COLO668 (cell line): ENCODE measurements around the gene MTHFD1.
A peak's percentile ranks its signal among the peaks of the same experiment; 100 is the strongest.

Experiments
- DNase-seq: peaks from one replicate; lab custom pipeline; 2025; ENCODE audit not compliant: unreplicated experiment; lab: John Stamatoyannopoulos, UW

The MTHFD1 gene

DNA sequence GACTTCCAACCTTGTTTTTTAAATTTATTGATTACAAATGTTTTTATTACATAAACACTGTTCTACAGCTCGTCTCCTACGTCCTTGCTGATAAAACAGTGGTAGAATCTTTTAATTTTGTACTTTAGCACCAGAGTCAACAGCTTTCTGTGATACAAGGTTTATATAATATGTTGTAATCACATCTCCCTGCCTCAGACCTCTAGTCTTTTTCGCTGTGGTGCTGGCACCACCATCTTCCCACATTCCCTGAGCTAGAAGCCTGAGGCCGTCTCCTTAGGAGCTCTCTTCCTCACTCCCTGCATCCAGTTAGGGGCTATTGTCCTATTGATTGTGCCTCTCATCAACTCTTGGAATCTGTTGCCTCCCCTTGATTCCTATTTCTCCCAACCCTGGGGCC lies 17.1 kb downstream of the MTHFD1 start:
- DNase-seq, result no peak

DNA sequence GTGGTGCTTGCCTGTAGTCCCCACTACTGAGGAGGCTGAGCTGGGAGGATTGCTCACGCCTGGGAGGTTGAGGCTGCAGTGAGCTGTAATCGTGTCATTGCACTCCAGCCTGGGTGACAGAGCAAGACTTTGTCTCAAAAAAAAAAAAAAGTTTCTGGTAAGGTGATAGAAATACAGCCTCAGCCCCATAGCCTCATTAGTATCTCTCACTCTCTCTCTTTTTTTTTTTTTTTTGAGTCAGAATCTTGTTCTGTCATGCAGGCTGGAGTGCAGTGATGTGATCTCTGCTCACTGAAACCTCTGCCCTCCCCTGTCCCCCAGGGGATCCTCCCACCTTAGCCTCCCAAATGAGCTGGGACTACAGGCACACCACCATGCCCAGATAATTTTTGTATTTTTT lies 19.2 kb downstream of the MTHFD1 start:
- no peak for DNase-seq

DNA sequence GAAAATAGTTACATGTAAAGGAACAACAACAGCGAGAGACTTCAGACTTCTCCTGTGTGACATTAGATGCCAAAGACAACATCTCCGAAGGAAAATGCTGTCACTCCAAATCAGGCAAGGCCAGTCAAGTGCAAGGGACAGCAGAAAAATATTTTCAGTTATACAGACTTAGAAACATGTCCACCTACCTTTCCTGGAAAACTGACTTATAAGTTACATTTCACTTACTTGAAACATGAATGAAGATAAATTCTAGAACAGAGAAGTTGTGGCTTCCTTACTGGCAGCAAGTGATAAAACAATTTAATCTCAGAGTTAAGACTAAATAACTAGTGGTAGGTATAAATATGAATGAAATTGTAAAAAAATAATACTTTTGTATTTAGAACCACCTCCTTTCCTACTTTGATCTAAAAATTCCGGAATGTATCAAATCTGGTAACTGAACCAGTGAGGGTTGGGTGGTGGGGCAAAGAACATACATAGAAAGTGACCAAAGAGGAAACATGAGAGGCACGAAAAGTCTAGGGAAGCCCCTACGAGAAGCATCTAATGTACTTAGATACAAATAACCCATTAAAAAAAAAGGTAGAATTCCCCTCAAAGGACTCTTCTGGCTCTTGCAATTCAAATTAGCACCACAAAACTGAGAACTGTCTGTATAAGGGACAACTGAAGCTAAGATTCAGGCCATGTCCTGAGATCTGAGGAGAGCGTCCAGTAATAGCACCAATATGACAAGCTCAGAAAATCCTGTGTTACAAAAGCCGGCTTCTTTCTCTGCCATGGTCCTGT lies 21.2 kb downstream of the MTHFD1 start:
- no peak for DNase-seq

DNA sequence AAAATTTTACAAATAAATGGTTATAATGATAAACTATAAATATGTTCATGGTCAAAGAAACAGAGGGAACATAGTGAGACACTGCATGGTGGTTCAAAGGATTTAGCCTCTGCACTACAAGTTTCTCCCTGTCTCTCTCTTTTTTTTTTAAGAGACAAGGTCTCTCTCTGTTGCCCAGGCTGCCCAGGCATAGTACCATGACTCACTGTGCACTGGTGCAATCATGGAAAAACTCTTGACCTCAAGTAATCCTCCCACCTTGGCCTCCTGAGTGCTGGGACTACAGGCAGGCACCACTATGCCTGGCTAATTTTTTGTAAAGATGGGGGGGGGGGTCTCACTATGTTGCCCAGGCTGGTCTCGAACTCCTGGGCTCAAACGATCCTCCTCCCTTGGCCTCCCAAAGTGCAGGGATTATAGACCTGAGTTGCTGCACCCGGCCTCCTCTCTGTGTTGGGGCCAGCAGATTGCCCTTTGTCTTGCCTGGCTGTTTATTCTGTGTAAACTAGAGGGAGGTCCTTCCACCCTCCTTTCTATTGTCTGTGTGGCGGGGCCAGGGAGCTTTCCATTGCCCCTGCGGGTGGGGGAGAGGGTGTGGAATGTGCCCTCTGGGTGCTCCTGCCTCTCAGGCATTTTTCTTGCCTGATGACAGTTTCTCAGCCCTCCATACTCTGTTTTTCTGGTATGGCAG lies 22.1 kb downstream of the MTHFD1 start:
- peak; percentile 18 for DNase-seq

GRCh38 chr14:64411001-64411400 lies 22.8 kb downstream of the MTHFD1 start:
- DNase-seq, result no peak

DNA sequence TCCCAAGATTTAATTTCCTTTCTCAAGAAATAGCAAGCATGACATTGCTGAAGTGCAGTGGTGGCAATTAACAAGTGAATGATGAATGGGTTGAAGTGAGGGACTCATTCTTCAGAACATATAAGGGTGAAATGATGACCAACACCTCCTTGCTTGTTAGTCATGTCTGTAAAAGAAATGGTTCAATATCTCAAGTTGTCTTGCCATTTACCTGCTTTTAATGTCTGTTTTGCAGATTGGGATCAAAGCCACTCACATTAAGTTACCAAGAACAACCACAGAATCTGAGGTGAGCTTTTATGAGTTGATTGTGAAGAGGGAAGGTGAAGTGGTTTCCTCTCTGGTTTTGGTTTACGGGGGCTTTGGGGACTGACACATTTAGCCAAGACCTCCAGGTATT lies 24.1 kb downstream of the MTHFD1 start:
- DNase-seq, result no peak

GRCh38 chr14:64416348-64416932 lies 28.3 kb downstream of the MTHFD1 start:
- no peak for DNase-seq

DNA sequence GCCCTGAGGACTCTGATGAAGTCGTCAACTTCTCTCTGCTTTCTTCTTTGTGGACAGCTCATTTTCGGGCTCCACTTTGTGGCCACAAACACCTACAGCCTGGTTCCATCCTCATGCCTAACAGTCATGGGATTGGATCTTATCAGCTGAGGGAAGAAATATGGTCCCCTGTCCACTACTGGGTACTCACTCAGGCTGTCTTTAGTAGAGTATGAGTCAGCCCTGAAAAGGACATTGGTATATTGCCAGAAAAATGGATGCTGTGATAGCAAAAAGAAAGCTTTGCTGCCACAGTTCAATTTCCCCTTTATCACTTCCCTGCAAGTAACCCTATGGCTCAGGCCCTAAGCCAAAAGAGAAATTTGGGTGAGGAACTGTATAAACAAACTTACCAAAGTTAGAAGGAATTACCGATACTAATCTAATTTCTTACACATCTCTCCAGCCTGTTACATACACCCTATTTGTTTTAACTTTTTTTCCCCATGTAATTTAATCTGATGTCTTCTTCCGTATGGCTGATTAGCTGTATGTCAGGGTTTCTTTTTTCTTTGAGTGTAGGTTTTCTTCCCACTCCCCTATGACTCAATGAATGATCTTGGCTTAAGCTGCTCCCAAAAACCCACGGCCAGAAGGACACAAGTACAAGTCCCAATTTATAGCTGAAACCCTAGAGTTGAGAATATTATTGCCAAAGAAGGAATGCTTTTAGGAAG lies 29.1 kb downstream of the MTHFD1 start:
- DNase-seq, result no peak

DNA sequence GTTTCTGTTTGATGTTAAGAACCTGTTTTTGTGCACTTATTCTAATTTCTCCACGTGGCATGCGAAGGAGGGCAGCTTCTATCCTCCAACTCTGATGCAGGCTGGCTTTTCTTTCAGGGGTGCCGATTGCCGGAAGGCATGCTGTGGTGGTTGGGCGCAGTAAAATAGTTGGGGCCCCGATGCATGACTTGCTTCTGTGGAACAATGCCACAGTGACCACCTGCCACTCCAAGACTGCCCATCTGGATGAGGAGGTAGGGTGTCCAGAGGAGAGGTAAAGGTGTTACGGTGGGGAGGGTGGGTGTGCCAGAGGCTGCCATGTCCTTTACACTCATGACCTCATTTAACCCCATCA lies 29.6 kb downstream of the MTHFD1 start:
- DNase-seq, result no peak

GRCh38 chr14:64419003-64419402 lies 30.9 kb downstream of the MTHFD1 start:
- no peak for DNase-seq

DNA sequence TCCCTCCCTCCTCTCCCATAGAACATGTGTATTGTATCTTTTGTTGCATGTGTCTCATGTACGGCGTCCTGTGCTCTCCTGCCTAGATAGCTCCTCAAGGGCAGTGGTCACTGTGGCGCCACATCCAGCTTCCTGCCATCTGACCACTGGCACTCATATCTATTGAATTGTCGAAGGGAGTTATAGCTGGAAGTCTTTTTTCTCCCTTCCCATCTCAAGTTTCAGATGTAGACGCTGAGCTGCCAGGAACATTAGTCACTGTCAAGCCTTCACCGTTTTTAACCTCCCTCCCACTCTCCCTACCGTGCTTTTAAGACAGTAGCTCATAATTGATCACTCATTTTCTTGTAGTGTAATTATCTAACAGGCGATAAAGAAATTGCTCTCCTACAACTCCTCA lies 33.0 kb downstream of the MTHFD1 start:
- DNase-seq, result no peak

DNA sequence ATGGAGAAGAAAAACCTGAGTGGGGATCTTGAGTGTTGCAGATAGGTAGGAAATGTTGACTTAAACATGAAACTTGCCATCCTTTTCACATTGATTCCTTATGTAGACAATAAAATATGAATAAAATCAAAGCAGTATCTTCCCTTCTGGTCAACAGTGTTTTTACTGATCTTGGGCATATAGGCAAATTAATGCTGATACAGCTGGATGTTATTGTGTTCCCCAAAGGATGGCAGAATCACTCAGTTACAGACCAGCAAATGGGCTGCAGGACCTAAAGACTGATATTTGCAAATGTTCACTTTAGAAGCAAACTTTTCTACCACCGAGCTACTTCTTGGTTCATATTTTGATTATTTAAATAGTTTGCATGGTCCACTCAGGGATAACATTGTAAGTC lies 33.9 kb downstream of the MTHFD1 start:
- DNase-seq, result no peak

DNA sequence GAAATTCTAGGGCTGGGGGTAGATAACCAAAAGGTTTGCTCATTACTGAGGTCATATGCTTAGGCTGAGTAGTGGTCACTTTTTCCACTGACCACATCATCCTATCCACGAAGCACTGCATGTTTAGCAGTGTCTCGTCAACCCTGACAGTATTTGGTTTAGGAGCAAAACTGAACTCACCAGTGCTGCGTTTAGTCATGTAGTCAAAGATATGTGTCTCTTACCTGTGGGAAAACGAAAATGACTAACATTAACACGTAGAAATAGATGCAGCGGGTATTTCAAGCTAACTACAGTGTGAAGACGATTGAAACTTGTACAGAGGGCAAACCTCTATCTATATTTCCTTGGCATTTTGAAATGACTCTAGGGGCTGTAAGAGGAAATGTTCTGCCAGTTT lies 34.6 kb downstream of the MTHFD1 start:
- no peak for DNase-seq

- DNase-seq, result no peak
Observed at GRCh38 chr14:64423987-64424386, 35.8 kb downstream of the MTHFD1 start.

- no peak for DNase-seq
Observed at GRCh38 chr14:64434528-64434927, 46.4 kb downstream of the MTHFD1 start.

DNA sequence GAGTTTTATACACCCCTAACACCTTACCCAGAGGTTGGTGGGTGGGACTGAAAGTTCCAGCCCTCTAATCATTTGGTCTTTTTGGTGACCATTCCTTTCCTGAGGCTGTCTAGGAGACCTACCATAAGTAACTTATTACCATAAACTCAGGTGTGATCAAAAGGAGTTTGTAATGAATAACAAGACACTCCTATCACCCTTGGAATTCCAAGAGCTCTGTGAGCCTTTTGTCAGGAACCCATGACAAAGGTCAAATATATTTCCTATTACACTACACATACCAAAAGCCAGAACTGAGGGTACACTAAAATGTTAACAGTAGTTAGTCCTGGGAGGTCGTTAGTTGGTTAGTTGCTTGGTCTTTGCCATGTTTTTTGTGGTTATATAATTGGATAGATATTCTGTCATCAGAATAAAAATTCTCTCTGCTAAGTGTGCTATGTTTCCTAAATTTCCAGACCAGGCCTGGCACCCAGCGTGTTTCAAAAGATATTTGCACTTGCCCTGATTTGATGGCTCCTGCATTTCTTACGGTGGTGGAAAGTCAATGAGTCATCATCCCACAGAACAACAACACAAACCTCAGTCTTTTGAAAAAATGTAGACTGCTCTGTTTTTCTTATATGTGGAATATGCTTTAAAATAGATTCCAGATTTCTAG lies 50.2 kb downstream of the MTHFD1 start:
- DNase-seq, result no peak

- DNase-seq, result no peak
Observed at GRCh38 chr14:64439141-64439540, 51.0 kb downstream of the MTHFD1 start.

- DNase-seq, result no peak
Observed at GRCh38 chr14:64440494-64440893, 52.3 kb downstream of the MTHFD1 start.

GRCh38 chr14:64442300-64442988 lies 54.3 kb downstream of the MTHFD1 start:
- DNase-seq, result no peak

DNA sequence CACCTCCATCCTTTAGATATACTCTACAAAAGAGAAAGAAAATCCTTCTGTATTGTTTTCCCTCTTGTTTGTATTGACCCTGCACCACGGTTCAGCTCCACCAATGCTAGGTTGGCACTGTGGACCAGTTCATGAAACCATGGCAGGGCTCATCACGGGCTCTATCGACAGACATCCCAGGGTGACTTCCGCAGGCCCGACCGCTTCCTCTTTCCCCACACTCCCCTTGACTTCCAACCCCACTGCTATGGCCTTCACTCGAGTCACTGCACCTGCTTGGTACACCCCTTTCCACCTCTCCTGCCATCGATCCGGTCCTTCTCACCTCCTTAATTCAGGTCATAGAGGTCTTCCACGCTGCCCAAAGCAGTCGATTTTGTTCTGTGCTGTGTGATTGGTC lies 56.0 kb downstream of the MTHFD1 start:
- DNase-seq, result no peak
